Body of pancreas (tissue), 4 donors: ENCODE data around the gene SRSF5.

Source experiments
- POLR2A ChIP-seq, 3 donors: fragments of 450-650 bp; IDR thresholded peaks; one replicate each; pipeline ENCODE4 v1.6.1; 2016; ENCODE audit warnings: antibody characterized with exemption in 3 of 3, mild to moderate bottlenecking in 2 of 3
- TF ChIP-seq, protein P1 (sequence below), 7 experiments: fragments of 450-650 bp in 4 of 7; fragments of 200-600 bp in 3 of 7; sonication (generic) in 3 of 7; IDR thresholded peaks; one replicate each; pipeline ENCODE4 v1.5.1; 2016 to 2019; ENCODE audit warnings: antibody characterized with exemption in 7 of 7

DNA sequence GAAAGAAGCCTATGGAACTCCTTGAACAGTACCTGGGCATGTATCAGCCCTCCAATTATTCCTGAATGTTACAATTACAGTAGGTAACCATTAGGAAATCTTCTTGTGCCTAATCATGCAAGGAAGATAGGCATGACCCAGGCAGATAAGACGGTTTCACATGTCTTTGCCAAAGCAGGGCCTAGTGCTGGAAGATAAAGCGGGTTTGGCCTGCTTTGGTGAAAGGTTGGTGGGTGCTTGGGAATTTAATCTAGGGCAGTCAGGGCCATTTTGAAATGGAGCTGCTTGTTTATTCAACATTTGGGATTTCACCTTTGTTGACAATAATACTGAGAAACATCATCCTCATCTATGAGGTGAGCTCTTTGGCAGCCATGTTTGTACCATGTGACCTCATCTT, 12.5 kb upstream of the SRSF5 start:
- TF ChIP-seq, protein P1, sequence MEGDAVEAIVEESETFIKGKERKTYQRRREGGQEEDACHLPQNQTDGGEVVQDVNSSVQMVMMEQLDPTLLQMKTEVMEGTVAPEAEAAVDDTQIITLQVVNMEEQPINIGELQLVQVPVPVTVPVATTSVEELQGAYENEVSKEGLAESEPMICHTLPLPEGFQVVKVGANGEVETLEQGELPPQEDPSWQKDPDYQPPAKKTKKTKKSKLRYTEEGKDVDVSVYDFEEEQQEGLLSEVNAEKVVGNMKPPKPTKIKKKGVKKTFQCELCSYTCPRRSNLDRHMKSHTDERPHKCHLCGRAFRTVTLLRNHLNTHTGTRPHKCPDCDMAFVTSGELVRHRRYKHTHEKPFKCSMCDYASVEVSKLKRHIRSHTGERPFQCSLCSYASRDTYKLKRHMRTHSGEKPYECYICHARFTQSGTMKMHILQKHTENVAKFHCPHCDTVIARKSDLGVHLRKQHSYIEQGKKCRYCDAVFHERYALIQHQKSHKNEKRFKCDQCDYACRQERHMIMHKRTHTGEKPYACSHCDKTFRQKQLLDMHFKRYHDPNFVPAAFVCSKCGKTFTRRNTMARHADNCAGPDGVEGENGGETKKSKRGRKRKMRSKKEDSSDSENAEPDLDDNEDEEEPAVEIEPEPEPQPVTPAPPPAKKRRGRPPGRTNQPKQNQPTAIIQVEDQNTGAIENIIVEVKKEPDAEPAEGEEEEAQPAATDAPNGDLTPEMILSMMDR (IDR thresholded peaks at IDR 0.05), result no peak
- TF ChIP-seq POLR2A (IDR thresholded peaks at IDR 0.05), result no peak
